Fibroblast of lung (primary cell): ENCODE data around the gene PCAT6. TPM values are rescaled to one million over a fixed set of nuclear protein-coding genes. Genes with fewer than 3 reads are reported as not detected.

Experiments
- DNase-seq, 2 donors: peaks; one replicate each; pipeline versions ENCODE4 v3.0.0 to v3.0.0-alpha.2; 2010; ENCODE audit warnings: low read depth in 2 of 2
- H2AFZ ChIP-seq: 2 replicates; pipeline ENCODE4 v1.5.1; 2012; ENCODE audit warnings: low read length, control low read depth, inconsistent platforms
- H3K27ac ChIP-seq: 2 replicates; pipeline ENCODE4 v1.5.1; 2011; ENCODE audit warnings: low read length, control low read depth; ENCODE audit not compliant: insufficient read depth
- H3K27me3 ChIP-seq: 2 replicates; pipeline ENCODE4 v1.5.1; 2011; ENCODE audit warnings: mild to moderate bottlenecking, low read length; ENCODE audit not compliant: control insufficient read depth, insufficient read depth
- H3K36me3 ChIP-seq: 2 replicates; pipeline ENCODE4 v1.5.1; 2011; ENCODE audit warnings: low read length; ENCODE audit not compliant: control insufficient read depth, insufficient read depth
- H3K4me1 ChIP-seq: 2 replicates; pipeline ENCODE4 v1.5.1; 2011; ENCODE audit warnings: low read length; ENCODE audit not compliant: control insufficient read depth, insufficient read depth; ENCODE audit errors: extremely low read depth
- H3K4me2 ChIP-seq: 2 replicates; pipeline ENCODE4 v1.5.1; 2011; ENCODE audit warnings: low read length, control low read depth; ENCODE audit not compliant: insufficient read depth; ENCODE audit errors: extremely low read depth
- H3K4me3 ChIP-seq, 4 experiments: fragments of 200-600 bp in 1 of 4; sonication (generic) in 1 of 4; replicated peaks in 1 of 4; 2 replicates each; pipeline ENCODE4 v1.5.1; 2011 to 2016; ENCODE audit warnings: low read length in 4 of 4, low read depth in 3 of 4, mild to moderate bottlenecking in 3 of 4, control low read depth in 2 of 4, inconsistent platforms in 1 of 4, mixed read lengths in 1 of 4; ENCODE audit not compliant: insufficient read depth in 1 of 4; ENCODE audit errors: control extremely low read depth in 1 of 4
- H3K79me2 ChIP-seq: 2 replicates; pipeline ENCODE4 v1.5.1; 2012; ENCODE audit warnings: mild to moderate bottlenecking, low read length, inconsistent platforms; ENCODE audit not compliant: control insufficient read depth, insufficient read depth
- H3K9ac ChIP-seq: 2 replicates; pipeline ENCODE4 v1.5.1; 2011; ENCODE audit warnings: mild to moderate bottlenecking, low read length, control low read depth; ENCODE audit not compliant: insufficient read depth
- H3K9me3 ChIP-seq: 2 replicates; pipeline ENCODE4 v1.5.1; 2012; ENCODE audit warnings: low read depth, low read length; ENCODE audit not compliant: control insufficient read depth, insufficient read depth
- H4K20me1 ChIP-seq: 2 replicates; pipeline ENCODE4 v1.5.1; 2011; ENCODE audit warnings: low read length; ENCODE audit not compliant: control insufficient read depth, insufficient read depth; ENCODE audit errors: extremely low read depth
- EZH2 ChIP-seq: IDR thresholded peaks from 2 replicates; pipeline ENCODE4 v1.5.1; 2012; ENCODE audit warnings: low read length, control low read depth, mild to moderate bottlenecking; ENCODE audit errors: missing control alignments
- polyA plus RNA-seq, 2 donors: library from polyadenylated mRNA; depleted of rRNA in 1 of 2; stranded (reverse) in 1 of 2; unstranded in 1 of 2; fragments of >200 nt; gene quantifications; 2 replicates each; pipeline ENCODE4 v1.2.1, GENCODE V29; 2011 to 2012; ENCODE audit warnings: missing spikeins in 1 of 2
- total RNA-seq: library from RNA; depleted of rRNA; stranded (reverse); fragments of >200 nt; gene quantifications from 2 replicates; pipeline ENCODE4 v1.2.1, GENCODE V29; 2014
- TF ChIP-seq, protein P1 (sequence below), 2 donors: IDR thresholded peaks in 1 of 2; conservative IDR thresholded peaks in 1 of 2; 1 replicate in 1 of 2; 2 replicates in 1 of 2; pipeline ENCODE4 v1.5.1; 2011 to 2012; ENCODE audit warnings: low read length in 2 of 2, control low read depth in 1 of 2, inconsistent platforms in 1 of 2, low read depth in 1 of 2, mild to moderate bottlenecking in 1 of 2

The PCAT6 gene
- total and polyA plus RNA-seq, 2 donors (not counting 1 experiment from before 2014, with no cell fraction given), result 0.50 to 1.1 TPM

DNA sequence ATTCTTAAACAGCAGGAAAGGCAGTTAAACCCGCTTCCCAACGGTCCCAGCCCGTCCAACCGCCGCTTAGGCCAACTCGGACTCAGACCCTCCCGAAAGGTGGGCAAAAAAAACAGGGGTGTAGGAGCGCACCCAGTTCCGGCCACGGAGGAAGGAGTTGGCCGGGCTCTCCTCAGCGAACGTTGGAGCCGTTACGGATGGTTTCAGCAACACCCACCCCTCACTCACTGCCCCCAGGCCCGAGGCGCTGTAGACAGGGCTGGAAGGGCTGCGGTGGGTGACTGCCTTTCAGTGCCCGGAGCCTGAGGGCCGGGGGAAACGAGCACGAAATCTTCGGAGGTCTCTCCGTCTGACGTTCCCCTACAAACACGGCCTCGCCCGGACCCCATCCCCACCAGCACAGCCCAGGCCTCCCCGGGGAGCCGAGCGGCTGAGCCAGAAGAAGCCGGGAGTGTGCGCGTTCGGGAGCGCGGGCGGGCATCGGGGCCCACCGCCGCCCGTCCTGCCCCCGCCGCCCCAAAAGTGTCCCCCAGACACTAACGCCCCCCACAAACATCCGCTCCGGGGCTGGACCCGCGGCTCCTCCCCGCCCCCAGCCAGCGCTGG, 3.8 kb upstream of the PCAT6 start:
- peak overlapping the region; percentile 88 for H3K9ac ChIP-seq
- no peaks in the 10 kb centered on the region for H3K9me3 ChIP-seq
- H3K4me2 ChIP-seq, result peak overlapping the region; percentile 86
- H2AFZ ChIP-seq, result peak overlapping the region; percentile 12
- peaks cover 9% of the 10 kb centered on the region for H3K4me1 ChIP-seq
- TF ChIP-seq EZH2, result no peak
- peak; percentile 11 to 17 for DNase-seq
- H4K20me1 ChIP-seq, result no peaks in the 10 kb centered on the region
- peak overlapping the region; percentile 77 for H3K27ac ChIP-seq
- no peaks in the 10 kb centered on the region for H3K27me3 ChIP-seq
- H3K4me3 ChIP-seq, result peak overlapping the region; percentile 85 to 93 (median 88)
- H3K36me3 ChIP-seq, result no peaks in the 10 kb centered on the region
- peaks cover 59% of the 10 kb centered on the region for H3K79me2 ChIP-seq

DNA sequence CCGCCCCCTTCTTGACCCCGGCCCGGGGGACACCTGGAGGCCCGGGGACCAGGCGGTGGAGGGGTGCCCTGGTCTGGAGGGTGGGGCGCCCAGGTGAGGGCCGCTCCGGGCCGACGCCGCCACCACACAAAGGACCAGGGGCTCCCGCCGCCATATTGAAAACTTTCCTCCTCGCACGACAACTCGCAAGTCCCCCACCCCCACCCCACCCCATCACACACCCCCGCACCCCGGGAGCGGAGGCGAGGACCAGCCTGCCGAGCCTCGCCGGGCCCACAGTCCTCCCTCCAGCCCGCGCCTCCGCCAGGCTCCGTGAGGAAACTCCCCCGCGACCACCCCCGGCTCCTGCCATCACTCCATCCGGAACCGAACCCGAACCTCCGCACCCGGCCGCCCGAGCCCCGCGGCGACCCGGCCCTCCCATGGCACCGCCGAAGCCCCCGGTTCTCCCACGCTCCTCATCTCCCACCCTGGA, 3.3 kb upstream of the PCAT6 start:
- H3K36me3 ChIP-seq, result no peaks in the 10 kb centered on the region
- H3K4me1 ChIP-seq, result peaks cover 9% of the 10 kb centered on the region
- no peaks in the 10 kb centered on the region for H3K9me3 ChIP-seq
- H3K79me2 ChIP-seq, result peaks cover 55% of the 10 kb centered on the region
- peaks cover 2% of the 10 kb centered on the region for H3K27me3 ChIP-seq
- no peak overlapping the region for H3K4me2 ChIP-seq
- peak; percentile 37 for DNase-seq
- TF ChIP-seq, protein P1, sequence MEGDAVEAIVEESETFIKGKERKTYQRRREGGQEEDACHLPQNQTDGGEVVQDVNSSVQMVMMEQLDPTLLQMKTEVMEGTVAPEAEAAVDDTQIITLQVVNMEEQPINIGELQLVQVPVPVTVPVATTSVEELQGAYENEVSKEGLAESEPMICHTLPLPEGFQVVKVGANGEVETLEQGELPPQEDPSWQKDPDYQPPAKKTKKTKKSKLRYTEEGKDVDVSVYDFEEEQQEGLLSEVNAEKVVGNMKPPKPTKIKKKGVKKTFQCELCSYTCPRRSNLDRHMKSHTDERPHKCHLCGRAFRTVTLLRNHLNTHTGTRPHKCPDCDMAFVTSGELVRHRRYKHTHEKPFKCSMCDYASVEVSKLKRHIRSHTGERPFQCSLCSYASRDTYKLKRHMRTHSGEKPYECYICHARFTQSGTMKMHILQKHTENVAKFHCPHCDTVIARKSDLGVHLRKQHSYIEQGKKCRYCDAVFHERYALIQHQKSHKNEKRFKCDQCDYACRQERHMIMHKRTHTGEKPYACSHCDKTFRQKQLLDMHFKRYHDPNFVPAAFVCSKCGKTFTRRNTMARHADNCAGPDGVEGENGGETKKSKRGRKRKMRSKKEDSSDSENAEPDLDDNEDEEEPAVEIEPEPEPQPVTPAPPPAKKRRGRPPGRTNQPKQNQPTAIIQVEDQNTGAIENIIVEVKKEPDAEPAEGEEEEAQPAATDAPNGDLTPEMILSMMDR (conservative IDR thresholded peaks at IDR 0.05 in 1 of 2, IDR thresholded peaks at IDR 0.05 in 1 of 2; ENCODE audit: low read depth in 1 of 2, low read length in 2 of 2), result no peak
- no peak for TF ChIP-seq EZH2
- peak overlapping the region; percentile 71 to 93 (median 88) for H3K4me3 ChIP-seq
- H2AFZ ChIP-seq, result no peak overlapping the region
- H4K20me1 ChIP-seq, result no peaks in the 10 kb centered on the region
- H3K9ac ChIP-seq, result peak overlapping the region; percentile 88
- H3K27ac ChIP-seq, result peak overlapping the region; percentile 77

DNA sequence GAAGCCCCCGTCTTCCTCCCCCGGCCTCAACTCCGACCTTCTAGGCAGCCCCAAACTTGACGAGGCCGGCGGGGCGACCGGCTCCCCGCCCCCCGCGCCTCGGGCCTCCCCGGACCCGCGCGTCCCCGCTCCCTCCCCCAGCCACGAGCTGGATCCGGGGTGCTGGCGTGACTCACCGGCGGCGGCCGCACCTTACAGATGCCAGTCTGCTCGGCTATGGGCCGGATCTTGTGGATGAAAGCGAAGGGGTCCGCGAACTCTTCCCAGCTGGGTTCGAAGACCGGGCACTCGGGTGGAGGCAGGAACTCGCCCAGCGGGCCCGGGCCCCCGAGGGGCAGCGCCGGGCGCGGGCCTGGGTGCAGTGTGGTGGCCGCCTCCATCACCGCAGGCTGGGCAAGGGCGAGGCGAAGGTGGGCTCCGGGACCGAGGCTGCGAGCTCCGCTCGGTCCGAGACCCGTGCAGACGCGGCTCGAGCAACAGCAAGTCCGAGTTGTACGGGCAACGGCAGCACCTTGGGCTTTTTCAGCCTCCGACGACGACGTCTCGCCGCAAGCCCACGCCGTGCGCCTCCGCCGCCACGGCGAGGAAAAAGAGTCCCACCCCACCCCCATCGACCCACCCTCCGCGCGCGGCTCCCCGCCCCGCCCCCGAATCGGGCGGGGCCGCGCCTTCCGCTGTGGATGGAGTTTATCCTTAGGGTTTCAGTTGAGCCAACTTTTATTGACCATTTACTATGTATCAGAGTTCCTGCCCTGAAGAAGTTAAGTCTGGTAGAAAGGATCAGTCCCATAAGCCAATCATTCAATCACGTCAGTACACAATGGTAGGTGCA, 2.6 kb upstream of the PCAT6 start, which contains the start of gene KDM5B:
Gene KDM5B (minus strand): TSS at position 496 of the 832 bp plus-strand sequence. CDS start 116 bp downstream, at position 380.
- Histone ChIP-seq H2AFZ (peak within 1 kb of the TSS; percentile 63), H3K36me3 (no peaks in the 10 kb centered on the region), H4K20me1 (no peaks in the 10 kb centered on the region), H3K4me2 (peak within 1 kb of the TSS; percentile 65), H3K9ac (peak within 1 kb of the TSS; percentile 88), H3K27me3 (peaks cover 2% of the 10 kb centered on the region), H3K79me2 (peaks cover 49% of the 10 kb centered on the region), H3K9me3 (no peaks in the 10 kb centered on the region), H3K4me1 (peaks cover 9% of the 10 kb centered on the region), H3K27ac (peak within 1 kb of the TSS; percentile 77), H3K4me3 (peak within 1 kb of the TSS; percentile 71 to 93 (median 88))
- DNase-seq, result peak; percentile 78 to 86
- TF ChIP-seq, protein P1 (conservative IDR thresholded peaks at IDR 0.05 in 1 of 2, IDR thresholded peaks at IDR 0.05 in 1 of 2; ENCODE audit: low read depth in 1 of 2, low read length in 2 of 2), result no peak
- no peak for TF ChIP-seq EZH2
